Dermis blood vessel endothelial cell (primary cell): Measurements from ENCODE around the gene HSPB9. TPM values are rescaled to one million over a fixed set of nuclear protein-coding genes. Genes with fewer than 3 reads are reported as not detected.

ENCODE experiments used
- DNase-seq: peaks from one replicate; pipeline ENCODE4 v3.0.0; 2010
- total RNA-seq: library from RNA; depleted of rRNA; stranded (reverse); fragments of >200 nt; gene quantifications from 2 replicates; pipeline ENCODE4 v1.2.3, GENCODE V29; 2014

The HSPB9 gene
- total RNA-seq, 1 donor from 2014 or later: 0.17 TPM

DNA sequence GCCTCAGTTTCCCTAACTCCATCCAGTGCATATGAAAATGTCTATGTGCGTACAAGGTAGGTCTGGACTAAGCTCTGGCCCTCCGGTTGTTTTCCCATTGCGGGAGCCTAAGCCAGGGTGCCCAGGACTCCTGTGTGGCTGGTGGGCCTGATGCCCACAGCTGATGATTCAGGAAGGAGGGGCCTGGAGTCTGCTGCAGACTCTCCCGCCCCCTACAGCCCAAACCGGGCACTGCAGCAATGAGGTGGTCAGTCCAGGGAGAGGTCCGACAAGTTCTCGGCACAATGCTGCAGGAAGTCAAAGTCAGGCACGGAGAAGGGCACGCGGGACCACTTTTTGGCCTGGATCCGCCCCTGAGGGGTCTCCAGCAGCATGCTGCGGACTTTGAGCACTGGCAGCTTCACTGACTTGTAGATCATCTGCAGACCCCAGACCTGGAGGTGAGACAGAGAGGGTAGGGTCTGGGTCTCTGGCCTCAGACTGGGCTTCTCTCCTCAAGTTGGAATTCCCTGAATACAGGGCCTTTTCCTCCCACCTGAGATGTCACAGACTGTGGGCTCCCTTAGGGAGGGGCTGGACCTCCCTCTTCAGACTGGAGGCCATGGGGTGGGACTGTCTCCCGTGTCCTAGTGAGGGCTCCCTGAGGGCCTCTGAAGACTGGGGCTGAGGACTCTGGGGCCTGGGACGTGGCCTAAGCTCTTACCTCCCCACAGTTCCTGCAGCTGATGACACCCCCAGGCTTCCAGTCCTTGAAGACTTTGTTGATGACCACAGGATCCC, 20.9 kb upstream of the HSPB9 start:
- DNase-seq: peak; percentile 89

- no peak for DNase-seq
Observed at GRCh38 chr17:42103221-42103954, 19.2 kb upstream of the HSPB9 start.

DNA sequence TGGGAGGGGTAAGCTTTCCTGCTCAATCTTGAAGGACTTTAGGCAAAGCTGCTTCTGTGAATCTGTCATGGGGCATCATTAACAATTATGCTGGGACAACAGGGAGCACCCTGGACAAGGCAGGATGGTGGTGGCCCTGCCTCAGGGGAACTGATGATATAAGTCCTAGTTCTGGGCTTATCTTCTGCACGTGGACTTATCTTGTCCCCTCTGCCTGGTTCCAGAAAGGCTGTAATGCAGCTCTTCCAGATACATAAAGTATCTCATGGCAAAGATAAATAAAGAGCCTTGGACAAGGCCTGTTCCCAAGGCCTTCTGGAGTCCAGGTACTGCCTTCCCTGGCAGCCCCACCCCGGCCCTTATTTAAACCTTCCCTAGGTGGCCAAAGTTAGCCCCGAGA, 18.3 kb upstream of the HSPB9 start:
- DNase-seq: no peak

DNA sequence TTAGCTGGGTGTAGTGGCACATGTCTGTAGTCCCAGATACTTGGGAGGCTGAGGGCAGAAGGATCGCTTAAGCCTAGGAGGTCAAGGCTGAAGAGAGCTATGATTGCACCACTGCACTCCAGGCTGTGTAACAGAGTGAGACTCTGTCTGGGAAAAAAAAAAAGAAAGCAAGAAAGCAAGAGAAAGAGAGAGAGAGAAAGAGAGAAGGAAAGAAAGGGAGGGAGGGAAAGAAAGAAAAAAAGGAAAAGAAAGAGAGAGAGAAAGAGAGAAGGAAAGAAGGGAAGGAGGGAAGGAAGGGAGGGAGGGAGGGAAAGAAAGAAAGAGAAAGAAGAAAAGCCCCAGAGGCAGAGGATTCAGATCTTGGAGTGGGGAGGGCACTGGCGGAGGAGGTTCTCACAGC, 16.6 kb upstream of the HSPB9 start:
- DNase-seq: no peak

DNA sequence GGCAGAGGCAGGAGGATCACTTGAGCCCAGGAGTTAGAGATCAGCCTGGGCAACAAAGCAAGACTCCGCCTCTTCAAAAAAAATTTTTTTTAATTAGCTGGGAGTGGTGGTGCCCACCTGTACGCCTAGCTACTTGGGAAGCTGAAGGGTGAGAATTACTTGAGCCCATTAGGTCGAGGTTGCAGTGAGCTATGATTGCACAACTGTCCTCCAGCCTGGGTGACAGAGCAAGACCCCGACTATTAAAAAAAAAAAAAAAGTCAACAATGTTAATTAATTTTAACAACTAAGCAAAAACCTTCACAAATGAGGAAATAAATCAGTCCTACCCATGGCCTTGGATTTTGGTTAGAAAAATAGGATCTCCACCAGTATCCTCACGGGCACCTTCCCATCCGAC, 15.5 kb upstream of the HSPB9 start:
- DNase-seq: no peak

DNA sequence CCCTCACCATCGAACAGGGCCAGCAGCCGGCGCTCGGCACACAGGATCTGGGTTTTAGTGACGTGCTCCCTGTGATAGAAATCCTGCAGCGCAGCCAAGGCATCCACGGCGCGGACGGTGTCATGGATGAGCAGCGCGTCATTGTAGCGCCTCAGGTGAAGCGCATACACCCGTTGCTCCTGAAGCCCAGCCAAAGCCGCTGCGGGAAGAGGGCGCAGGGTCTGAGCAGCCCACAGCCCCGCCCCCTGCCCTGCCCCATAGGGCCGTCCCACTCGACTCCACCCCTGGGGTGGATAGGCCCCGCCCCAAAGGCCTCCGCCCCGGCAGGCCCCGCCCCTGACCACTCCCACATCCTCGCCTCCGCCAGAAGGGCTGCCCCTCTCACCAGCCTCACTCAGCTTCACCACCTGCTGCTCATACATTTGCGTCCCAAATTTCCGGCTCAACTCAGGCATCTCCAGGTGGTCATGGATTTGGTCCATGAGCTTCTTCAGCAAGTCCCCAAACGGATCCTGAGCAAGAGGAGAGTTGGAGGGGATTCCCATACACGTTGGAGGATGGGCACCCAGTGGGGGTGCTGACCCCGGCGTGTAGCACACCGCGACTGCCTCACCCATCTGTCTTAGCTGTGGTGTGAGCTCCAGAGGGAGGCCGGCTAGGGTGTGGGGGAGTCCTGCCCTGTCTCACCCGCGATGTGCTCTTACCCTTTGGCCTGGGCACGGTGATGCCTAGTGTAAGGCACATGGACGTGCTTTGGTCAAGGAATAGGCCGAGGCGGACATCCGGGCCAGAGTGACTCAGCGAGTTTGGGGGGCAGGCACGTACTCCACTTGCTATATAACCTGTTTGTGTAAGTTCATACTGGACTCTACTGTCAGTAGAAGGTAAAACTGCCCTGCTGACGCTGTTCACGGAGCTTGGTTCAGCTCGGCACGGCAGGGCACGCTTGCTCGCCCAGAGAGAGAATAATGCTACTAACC, 14.7 kb upstream of the HSPB9 start:
- DNase-seq: peak; percentile 70

DNA sequence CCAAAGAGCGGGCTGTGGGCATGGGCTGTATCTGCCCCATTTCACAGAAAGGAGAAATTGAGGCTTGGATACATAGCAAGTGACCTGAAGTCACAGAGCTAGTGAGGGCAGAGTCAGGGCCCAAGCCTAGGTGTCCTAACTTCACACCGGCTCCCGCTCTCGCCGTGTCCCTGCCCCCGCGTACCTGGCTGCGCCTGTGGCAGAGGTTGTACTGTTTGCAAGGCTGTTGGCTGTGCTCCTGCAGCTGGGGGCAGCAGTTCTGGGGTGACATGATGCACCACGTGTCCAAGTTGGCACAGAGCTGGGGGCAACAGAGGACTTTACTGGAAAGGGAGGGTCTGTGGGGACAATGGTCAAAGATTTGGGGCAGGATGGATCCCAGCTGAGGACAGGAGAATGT, 13.5 kb upstream of the HSPB9 start:
- no peak for DNase-seq

DNA sequence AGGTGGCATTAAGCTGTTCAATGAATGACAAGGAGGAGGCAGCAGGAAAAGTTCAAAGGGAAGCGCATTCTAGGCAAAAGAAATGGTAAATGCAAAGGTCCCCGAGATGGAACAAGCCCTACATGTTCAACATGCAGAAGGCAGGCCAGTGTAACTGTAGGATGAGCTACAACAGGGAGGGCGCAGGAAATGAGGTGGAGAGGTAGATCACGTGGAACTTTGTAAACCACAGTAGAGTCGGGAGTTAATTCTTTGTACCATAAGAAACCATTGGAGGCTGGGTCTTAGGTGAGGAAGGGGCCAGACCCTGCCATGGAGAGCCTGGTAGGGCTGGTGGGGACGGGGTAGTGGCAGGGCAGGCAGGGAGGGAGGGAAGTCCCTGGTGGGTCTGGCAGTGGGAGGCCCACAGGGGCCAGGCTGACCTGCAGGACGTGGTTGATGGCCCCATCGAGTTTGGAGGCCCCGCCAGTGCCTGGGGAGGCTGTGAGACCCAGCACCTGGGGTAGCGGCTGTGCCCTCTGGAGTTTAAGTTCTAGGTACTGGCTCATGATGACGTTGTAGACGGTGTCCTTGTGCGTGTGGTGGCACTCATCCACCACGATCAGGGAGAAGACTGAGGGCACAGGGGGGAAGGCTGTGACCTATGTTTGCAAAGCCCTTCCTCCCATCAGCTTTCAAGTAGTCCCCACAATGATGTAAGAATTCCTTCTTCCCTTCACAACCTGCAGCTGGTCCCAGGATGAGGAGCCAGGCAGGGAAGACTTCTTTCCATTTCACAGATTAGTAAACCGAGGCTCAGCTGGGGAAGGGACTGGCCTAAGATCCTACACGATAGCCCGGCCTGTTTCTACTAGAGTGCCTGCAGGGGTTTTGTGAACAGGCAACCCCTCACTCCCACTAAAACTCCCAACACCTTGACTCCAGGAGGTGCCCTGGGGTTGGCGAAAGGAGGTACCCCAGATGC, 12.0 kb upstream of the HSPB9 start:
- DNase-seq: no peak

- DNase-seq: no peak
Observed at GRCh38 chr17:42111265-42111636, 11.4 kb upstream of the HSPB9 start.

GRCh38 chr17:42111871-42112551, 10.6 kb upstream of the HSPB9 start:
- peak; percentile 49 for DNase-seq

- DNase-seq: peak; percentile 91
Observed at GRCh38 chr17:42112552-42113176, 9.9 kb upstream of the HSPB9 start, which contains the start of gene DHX58. Gene DHX58 (minus strand): TSS chr17:42112714. CDS start chr17:42111892, 822 bp downstream.

GRCh38 chr17:42113293-42114069, 9.1 kb upstream of the HSPB9 start:
- DNase-seq: no peak

GRCh38 chr17:42114118-42114517, 8.5 kb upstream of the HSPB9 start:
- no peak for DNase-seq

DNA sequence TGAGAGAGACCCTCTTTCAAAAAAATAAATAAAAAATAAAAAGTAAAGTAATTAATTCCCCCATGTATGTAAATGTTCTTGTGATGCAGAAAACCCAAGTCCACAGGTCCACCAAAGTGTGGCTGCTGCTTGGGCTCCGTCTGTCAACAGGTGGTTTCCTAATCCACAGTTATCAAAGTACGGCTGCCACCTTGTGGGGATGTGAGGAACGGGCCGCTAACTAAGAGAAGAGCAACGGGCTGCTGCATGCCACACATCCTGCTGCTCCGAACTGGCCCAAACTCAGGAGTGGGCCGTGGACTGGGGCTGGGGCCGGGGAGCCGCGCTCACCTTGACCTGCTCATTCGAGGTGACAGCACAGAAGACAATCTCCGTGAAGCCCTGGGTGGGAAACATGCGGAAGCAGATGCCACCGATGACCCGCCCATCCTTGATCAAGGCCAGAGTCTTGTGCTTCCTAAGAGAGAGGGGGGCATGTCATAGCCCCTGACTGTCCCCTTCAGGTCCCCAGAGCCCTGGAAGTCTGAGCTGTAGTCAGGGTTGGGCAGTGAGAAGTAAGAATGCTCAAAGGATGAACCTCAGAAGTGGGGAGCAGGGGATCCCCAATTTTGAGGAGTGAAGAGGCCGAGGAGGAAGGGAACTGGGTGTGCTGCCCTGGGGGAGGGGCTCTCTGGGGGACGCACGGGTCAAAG, 5.8 kb upstream of the HSPB9 start:
- DNase-seq: peak; percentile 90

DNA sequence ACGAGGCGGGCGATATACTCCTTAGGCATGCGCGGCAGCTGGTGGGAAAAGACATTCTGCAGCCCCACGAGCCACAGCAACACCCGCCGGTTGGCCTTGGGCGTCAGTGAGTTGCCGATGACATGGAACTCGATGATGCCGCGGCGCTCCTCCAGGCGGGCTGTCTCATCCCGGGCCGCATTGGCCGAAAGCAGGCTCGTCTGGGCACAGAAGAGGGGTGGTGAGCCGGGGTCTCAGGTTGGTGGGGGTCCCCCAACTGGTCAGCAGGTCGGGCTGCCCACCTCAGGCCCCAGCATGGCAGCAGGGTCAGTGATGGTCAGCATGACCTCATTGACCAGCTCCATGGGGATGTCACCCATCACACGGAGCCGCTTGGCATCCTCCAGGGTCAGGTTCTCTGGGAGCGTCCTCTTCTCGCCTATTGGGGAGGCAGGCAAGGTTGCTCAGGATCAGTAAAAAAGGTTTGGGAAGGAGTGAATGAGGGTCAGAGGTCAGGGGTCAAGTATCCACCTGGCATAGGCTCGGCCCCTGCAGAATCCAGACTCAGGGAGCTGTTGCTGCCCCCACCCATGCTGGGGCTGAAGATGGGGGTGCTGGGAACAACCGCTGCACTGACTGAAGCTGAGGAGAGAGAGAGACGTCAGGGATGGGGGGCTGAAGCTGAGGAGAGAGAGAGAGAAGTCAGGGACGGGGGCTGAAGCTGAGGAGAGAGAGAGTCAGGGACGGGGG, 5.0 kb upstream of the HSPB9 start:
- no peak for DNase-seq

DNA sequence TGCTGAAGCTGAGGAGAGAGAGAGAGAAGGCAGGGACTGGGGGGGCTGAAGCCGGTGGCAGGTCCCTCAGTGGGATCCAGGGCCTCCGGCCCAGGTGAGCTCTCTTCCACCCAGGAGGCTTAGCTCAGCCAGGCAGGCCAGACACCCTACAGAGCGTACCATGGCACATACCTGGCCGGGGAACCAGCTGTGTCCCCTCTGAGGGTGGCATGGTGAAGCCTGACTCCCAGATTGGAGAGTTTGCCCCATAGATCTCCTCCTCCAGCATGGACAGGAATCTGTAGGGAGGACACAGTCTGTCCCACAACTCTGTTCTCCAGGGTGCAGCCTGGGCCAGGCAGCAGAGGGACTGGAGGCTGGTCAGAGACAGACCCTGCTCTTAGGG, 4.5 kb upstream of the HSPB9 start:
- DNase-seq: no peak

GRCh38 chr17:42118545-42118944, 4.1 kb upstream of the HSPB9 start:
- peak; percentile 75 for DNase-seq

DNA sequence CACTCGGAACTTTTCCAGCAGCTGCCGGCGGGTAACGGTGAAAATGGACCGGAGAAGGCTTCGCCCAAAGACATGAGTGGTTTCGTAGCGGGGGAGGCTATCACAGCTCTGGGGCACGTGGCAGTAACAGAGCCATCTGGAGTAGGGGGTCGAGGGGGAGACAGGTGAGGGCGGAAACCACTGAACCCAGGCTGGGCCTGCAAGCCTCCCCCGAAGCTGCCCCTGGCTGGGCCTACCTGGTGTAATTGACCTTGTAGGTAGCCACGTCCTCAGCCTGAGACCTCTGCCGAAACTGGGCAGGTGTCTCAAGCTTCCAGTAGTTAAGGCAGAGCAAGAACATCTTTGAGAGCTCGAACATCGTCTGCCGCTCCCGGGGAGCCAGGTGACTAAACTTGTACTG, 3.3 kb upstream of the HSPB9 start:
- no peak for DNase-seq
